GM19372 (cell line): ENCODE data around the gene PLA2G15.
A peak's percentile ranks its signal among the peaks of the same experiment; 100 is the strongest.
"Not testable (repeated sequence)": the region's sequence is repeated elsewhere in the genome, so short reads cannot be mapped to it uniquely, and the experiment has no call there.

ENCODE experiments used
- ATAC-seq: cut with Tn5 transposase; IDR thresholded peaks from one replicate; pipeline ENCODE4 v1.9.1; 2021; ENCODE audit warnings: mild to moderate bottlenecking, low read depth, moderate library complexity; ENCODE audit not compliant: unreplicated experiment

The PLA2G15 gene

DNA sequence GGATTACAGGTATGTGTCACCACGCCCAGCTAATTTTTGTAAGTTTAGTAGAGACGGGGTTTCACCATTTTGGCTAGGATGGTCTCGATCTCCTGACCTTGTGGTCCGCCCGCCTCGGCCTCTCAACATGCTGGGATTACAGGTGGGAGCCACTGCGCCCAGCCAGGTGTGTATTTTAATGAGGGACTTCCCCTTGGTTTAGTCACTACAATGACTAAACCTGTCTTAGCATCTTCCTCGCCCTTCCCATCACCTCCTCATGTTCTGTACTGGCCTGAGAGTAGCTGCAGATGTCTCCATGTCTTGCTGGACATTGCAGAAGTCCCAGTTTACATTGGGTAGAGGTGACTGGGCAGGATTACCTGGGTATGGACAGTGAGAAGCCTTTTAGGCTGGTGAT lies 28.7 kb downstream of the PLA2G15 start:
- no peak for ATAC-seq

DNA sequence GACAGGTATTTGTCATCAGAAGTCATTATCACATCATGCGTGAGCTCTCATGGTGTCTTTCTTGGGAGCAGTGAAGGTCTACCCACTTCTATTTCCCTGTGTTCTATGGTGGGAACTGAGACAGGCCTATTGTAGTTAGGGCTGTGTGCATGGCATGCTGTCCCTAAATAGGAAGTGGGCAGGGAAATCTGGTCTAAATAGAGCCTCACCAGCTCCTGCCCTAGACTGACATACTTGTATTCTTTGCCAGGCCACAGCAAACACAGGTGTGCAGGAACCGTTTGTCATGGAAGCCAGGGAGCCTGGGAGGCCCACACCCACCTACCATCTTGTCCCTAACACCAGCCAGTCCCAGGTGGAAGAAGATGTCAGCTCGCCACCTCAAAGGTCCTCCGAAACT lies 29.3 kb downstream of the PLA2G15 start:
- ATAC-seq = no peak

DNA sequence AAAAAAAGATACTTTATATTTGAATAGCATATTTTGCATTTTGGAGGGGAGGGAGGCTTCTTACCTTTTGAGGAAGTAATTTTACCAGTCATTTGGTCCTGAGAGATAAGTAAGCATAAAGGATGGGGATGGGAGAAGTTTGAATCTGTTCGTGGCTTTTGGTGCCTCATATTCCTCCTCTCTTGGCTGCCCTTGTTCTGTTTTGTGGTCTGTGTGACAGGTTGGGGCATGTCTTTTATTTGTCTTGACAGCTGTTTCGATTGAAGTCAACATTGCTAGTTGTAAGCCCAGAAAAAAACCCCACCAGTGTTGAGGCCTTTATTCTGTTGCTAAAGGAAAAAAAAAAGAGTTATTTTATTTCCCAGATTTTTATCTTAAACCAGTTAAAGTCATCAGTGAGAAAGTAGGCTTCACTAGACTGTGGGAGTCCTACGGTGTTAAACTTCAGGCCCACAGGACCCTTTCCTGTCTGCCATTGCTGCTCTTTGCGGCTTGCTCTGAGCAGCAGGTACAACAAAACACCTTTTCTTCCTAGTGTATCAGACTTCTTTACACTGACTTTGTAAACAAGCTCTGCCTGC lies 30.5 kb downstream of the PLA2G15 start:
- ATAC-seq = peak; percentile 68

DNA sequence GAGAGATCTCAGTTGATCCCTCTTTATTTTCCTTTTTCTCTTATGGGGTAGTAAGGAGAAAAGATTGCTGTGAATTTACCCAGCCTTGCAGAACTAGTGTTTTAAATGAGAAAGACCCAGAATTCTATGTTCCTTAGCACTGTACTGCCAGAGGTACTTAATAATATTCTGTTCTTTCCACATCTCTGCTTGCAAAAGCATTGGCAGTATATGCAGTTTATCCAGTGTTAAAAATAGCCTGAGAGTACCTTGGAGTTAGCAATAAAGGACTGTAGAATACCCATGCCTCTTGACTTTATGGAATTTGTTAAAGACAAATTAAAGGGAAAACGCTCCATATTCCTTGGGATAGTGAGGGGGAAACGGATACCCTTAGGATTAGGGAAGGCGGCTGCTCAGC lies 31.1 kb downstream of the PLA2G15 start:
- ATAC-seq = no peak

DNA sequence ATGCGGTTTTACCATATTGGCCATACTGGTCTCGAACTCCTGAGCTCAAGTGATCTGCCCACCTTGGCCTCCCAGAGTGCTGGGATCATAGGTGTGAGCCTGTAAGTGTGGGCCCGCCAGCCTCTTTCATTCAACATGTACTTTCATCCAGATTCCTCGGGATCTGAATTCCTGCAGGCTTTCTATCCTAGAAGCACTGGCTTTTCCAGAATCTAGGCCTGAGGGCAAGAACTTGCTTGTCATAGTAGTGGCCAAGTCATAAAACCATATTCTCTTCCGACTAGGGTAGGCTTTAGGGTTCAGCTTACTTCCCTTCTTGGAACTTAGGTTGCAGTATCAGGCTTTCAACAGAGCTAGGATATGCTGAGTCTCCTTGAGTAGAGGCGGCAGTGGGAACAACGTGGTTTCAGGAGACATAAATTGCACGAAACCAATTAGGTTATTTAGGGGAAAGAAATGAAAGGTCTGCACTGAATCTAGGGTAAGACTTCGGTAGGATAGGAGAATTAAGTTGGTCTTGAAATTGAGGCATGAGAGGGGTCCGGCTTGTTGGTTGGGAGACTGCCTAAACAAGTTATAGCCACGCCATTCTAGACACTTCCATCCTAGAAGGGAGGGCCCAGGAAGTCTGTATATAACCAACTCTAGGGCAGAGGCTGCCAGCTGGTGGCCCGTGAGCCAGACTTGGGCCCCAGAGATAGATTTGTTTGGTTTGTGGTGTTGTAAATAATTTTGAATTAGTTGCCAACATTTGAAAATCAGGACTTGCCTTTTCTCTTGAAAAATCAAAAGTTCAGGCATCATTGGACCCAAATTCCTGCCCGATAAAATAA lies 34.8 kb downstream of the PLA2G15 start:
- ATAC-seq = no peak

DNA sequence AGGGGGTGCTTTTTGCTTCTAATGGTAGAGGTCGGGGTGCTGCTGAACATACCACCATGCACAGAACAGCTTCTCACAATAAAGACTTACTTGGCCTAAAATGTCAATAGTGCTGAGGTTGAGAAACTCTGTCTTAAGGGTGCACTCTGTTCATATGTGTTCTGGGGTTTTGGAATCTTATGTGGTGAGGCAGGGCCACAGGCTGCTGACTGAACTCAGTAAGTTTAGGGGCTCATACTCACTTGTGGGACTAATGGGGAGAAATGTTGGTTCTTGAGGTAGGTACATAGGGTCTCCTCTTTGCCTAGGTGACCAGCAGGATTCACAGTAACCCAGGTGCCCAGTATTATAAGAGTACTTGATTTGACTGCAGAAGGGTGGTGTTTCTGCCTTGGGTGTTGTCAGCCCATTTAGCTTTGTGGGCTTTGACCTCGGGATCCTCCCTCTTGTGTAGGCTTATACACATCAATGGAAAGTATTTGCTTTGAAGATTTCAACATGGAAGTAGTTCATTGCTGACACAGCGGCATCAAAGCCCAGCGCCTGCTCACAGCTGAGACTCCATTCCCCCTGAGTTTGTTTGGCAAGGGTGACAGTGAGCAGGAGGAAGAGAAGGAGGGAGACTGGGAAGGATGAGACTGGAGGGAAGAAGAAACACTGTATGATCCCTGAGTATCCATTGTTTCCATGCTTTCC lies 36.3 kb downstream of the PLA2G15 start:
- ATAC-seq = no peak

DNA sequence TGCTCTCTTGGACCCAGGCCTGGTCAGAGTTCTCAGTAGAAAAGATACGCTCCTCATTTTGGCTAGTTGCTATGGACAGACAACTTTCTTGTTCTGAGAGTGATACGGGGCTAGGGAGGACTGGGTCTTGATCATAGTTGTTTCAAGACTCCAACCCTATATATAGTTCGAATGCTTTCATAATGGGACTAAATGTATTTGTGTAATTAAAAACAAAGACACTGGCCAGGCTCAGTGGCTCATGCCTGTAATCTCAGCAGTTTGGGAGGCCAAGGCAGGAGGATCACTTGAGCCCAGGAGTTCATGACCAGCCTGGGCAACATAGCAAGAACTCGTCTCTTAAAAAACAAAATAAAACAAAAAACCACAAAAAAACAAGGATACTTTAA lies 36.9 kb downstream of the PLA2G15 start:
- ATAC-seq = no peak

DNA sequence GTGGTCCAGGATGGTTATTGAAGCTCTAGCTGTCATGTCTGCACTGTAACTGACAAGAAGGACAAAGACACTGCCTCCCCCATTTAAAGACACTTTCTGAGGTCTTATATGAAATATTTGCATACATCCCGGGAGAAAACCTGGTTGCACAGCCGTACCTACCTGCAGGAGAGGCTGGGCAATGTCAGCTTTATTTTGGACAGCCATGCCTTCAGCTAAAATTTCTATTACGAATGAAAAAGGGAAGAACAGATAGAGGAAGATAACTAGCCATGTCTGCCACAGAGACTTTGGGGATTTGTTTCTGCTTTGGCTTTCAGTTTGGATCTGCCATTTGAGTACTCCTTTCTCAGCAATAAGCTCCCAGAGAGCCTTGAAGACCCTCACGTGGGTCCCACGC lies 38.2 kb downstream of the PLA2G15 start:
- no peak for ATAC-seq

DNA sequence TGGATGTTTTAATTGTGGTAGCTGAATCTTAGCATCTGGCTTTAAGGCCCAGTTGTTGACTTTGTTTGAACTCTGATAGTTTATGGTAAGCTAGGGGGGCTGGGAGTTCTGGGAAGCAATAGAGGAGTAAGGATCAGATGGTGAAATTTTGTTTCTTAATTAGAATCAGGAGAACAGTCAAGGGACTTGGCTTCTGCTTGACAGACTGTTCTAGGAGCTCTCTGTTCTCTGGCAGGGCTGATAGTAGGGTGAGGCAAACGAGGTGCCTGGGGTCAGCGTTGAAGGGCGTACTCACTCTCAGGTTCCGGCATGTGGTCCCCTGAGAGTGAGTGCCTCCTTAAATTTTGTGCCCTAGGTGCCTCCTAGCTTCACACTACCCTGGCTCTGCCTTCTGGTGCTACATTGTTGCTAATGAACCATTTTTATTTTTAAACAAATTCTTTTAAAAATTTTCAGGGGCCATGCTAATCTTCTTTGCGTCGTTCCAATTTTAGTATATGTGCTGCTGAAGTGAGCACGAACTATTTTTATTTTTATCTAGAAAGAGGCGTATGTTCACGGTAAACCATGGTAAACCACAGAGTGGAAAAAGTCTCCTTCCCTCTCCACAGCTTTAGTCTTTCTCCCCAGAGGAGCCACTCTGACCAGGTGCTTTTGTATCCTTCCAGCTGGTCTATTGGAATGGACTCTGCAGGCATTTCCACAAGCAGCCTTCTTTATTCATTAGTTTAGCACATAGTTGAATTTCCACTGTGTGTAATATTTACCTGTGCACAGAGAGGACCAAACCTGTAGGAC lies 38.8 kb downstream of the PLA2G15 start:
- ATAC-seq = no peak

DNA sequence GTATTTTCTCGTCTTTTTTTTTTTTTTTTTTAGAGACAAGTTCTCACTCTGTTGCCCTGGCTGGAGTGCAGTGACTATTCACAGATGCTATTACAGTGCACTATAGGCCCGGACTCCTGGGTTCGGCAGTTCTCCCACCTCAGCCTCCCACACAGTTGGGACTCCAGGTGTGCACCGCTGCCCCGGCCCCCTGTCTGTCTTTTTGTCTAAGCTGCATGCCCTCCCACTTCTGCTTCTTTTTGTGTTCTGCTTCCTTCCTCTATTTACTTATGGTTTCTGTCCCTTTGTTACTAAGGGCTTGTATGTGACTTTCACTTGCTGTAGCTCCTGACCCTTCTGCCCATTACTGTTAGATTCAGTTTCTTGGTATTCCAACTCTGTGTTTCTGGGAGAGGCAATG lies 39.7 kb downstream of the PLA2G15 start:
- peak; percentile 53 for ATAC-seq

DNA sequence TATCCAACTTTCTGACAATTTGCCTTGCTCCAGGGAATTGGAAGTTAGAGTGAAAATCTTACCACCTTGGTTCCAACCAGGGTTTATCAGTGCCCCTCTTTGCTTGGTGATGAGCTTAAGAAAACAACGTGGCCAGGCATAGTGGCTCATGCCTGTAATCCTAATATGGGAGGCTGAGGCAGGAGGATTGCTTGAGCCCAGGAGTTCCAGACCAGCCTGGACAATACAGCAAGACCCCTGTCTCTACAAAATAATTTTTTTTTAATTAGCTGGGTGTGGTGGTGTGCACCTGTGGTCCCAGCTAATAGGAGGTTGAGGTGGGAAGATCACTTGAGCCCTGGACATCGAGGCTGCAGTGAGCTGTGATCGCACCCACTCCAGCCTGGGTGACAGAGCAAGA lies 40.5 kb downstream of the PLA2G15 start:
- no peak for ATAC-seq

DNA sequence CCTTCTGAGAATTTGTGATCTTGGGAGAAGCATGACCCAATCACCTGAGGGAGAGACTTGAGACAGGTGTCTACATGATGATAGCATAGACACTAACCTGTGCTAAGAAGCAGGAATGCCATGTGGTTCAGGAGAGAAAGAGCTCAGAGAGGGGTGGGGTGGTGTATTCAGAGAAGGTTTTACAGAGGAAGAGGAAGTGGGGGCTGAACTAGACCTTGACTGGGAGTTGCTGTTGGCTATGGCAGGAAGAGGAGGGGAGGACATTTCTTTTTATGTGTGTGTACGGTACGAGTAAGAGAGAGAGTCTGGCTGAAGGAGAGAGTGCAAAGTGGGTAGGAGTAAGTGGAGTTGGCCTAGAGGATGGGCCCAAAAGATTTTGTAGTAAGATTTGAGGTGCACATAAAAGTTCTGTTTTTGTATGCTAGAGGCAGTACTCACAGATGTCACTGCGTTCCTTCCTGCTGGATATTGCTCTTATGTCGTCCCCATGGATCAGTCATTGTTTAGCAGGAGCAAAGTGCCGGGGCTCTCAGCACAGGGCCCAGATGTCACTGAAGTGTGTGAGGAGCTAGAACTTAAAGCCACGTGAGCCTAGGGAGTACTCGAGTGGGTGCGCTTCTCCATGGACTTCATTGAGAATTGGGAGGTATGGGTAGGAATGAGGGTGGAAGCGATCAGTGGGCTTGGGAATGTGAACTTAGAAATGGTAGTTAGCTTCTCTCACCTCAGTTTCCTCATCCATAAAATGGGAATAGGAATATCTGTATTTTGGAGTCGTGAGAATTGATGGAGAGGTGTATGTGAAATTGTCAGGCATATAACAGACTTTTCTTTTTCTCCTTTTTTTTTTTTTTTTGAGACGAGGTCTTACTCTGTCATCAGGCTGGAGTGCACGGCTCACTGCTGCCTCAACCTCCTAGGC lies 41.2 kb downstream of the PLA2G15 start:
- no peak for ATAC-seq

DNA sequence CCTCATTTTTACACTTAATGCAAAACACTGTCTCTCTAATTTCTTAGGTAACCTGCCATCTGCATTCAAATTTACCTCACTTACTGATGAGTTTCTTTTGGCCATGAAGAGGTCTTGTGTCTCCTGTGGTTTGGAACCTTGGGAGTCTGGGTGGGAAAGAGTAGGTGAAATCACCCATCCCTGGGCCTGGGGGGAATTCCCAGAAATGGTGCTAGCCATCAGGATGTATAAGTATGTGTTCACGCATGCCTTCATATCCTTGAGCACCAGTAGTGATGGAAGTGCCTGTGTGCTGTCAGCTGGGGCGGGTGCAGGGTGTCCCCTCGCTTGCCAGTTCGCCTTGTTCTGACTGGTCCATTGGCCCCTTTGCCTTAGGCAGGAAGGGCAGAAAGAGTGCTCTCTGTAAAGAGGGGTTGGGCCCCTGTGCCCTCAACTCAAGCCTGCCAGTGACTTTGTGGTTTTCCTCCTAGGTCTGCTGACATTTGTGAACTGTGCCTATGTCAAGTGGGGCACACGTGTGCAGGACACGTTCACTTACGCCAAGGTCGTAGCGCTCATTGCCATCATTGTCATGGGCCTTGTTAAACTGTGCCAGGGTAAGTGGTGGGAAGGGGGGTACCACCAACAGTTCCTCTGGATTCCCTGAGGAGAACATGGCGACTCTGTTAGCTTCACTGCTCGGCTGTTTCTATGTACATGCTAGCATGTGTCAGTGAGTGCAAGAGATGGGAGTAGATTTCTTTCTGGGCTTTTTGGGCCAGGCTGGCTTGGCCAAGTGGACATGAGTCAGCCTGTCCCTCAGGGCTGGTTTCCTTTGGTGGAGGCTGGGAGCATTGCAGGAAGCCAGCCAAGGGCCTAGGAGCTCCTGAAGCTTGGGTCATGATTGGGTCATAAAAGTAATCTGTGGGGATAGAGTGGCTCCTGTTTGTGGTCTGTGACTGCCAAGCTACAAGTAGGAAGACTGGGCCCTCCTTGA lies 42.4 kb downstream of the PLA2G15 start:
- ATAC-seq = no peak

DNA sequence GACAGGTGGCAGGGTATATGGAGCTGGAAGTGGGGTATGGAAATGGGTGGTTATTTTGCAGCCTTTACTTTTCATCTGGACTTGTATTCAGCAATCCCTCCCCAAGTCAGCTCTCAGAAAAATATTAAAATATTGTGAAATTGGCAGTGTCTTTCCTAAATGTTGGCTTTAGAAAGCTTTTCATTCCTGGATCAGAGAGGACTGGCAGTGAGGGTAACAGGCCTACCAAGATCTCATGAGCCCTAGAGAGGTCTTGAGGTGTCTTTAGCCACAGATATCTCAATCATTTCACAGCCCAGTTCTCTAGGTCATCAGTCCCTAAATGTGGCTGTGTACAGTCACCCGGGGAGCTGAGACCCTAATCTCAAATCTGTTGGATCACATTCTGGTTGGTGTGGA lies 43.1 kb downstream of the PLA2G15 start:
- no peak for ATAC-seq

DNA sequence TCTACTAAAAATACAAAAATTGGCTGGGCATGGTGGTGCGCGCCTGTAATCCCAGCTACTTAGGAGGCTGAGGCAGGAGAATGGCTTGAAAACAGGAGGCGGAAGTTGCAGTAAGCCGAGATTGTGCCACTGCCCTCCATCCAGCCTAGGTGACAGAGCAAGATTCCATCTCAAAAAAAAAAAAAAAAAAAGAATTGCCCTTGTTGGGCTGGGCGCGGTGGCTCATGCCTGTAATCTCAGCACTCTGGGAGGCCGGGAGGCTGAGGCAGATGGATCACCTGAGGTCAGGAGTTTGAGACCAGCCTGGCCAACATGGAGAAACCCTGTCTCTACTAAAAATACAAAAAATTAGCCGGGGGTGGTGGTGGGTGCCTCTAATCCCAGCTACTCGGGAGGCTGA lies 43.6 kb downstream of the PLA2G15 start:
- ATAC-seq = not testable (repeated sequence)

DNA sequence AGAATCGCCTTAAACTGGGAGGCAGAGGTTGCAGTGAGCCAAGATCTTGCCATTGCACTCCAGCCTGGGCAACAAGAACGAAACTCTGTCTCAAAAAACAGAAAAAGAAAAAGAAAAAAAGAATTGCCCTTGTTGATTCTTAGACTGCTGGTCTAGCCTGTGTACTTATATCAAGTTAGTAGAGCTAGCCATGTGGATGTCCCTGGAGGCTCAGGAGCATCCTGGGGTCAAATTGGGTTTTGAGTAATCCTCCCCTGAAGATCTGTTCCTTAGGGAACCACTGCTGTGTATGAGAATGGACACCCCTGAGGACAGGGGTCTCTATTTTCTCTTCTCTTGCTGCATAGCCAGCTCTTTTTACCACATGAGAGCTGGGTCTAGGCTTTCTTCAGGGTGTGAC lies 44.0 kb downstream of the PLA2G15 start:
- ATAC-seq = no peak

DNA sequence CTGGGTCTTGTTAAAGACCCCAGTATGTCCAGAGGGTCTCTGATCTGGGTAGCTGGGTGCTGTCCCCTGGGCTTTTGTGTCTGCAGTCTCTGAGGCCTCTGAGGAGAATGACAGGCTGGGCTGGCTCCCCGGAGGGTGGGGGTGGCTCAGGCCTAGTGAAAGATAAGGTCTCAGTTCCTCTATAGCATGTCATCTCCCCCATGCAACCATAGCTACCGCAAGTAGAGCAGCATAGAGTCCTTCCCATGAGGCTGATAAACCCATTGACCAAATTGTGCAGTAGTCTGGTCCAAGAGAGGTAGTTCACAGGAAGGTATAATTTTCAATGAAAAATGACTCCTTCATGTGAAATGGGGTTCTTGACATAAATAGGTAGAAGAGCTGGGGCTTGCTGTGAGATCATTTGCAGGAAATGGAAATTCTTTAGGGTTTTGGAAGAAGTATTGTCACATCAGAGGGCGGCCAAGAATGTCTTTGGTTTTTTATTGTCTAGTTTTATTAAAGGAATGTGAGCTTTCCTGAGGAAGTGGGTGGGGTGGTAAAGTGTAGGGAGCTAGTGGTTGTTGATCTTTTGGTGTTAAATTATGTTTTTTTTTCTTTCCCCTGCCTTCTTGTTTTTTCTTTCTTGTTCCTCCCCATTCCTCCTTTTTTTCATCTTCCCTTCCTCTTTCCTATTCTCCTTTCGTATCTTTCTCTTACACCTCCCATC lies 44.6 kb downstream of the PLA2G15 start:
- ATAC-seq = peak; percentile 84

DNA sequence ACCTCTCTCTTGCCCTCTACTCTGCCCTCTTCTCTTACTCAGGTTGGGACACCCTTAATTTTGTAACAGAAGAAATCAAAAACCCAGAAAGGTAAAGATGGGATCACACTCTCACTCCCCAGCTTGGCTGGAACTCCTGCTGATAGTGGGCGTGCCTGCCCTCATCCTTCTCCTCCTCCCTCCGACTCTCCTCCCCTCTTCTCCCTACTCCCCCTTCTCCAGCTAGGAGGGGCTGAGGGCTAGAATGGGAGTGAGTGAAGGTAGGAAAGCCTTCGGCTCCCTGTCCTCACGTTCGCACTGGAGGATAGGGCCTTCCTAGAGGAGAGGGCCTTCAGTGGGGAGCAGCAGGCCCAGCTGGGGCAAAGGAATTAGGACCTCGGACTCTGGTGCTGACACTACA lies 45.3 kb downstream of the PLA2G15 start:
- ATAC-seq = no peak
